SU-DHL-6 (cell line): ENCODE data around the gene SELENOO.

Experiments used
- H2AFZ ChIP-seq: fragments of 200-600 bp; sonication (generic); 2 replicates; pipeline ENCODE4 v1.6.1; 2014; ENCODE audit warnings: low read depth, mild to moderate bottlenecking, moderate library complexity, mixed read lengths, antibody characterized with exemption, low read length; ENCODE audit not compliant: severe bottlenecking
- H3F3A ChIP-seq: fragments of 200-600 bp; shearing (Covaris generic); 2 replicates; pipeline ENCODE4 v1.6.0; 2016; ENCODE audit warnings: antibody characterized with exemption, mild to moderate bottlenecking; ENCODE audit not compliant: insufficient read depth
- H3K27ac ChIP-seq: fragments of 200-600 bp; sonication (generic); 2 replicates; pipeline ENCODE4 v1.5.1; 2016; ENCODE audit warnings: low read depth, mild to moderate bottlenecking, low read length, moderate library complexity, mixed read lengths
- H3K27me3 ChIP-seq: fragments of 200-600 bp; sonication (generic), shearing (Covaris generic); 2 replicates; pipeline ENCODE4 v1.6.0; 2014; ENCODE audit warnings: mild to moderate bottlenecking, low read length
- H3K36me3 ChIP-seq: fragments of 200-600 bp; sonication (generic); 2 replicates; pipeline ENCODE4 v1.6.1; 2014; ENCODE audit warnings: mild to moderate bottlenecking, low read length, mixed read lengths
- H3K4me2 ChIP-seq: fragments of 300-600, 200-600 bp; shearing (Covaris generic), sonication (generic); 2 replicates; pipeline ENCODE4 v1.6.0; 2014; ENCODE audit warnings: low read length, low read depth, mild to moderate bottlenecking; ENCODE audit not compliant: poor library complexity, severe bottlenecking
- H3K4me3 ChIP-seq: fragments of 200-600 bp; sonication (generic); 2 replicates; pipeline ENCODE4 v1.5.1; 2014; ENCODE audit warnings: antibody characterized with exemption, low read length, mild to moderate bottlenecking, mixed read lengths; ENCODE audit not compliant: insufficient read depth, poor library complexity, severe bottlenecking
- H3K79me2 ChIP-seq: fragments of 200-600 bp; sonication (generic); 2 replicates; pipeline ENCODE4 v1.6.1; 2014; ENCODE audit warnings: mild to moderate bottlenecking, low read length, moderate library complexity; ENCODE audit not compliant: insufficient read depth
- H3K9ac ChIP-seq: fragments of 200-600 bp; sonication (generic); 2 replicates; pipeline ENCODE4 v1.7.0; 2014; ENCODE audit warnings: mild to moderate bottlenecking, low read length
- H3K9me2 ChIP-seq: fragments of 200-600 bp; sonication (generic); replicated peaks from 2 replicates; pipeline ENCODE4 v1.6.1; 2014; ENCODE audit warnings: low read length; ENCODE audit not compliant: insufficient read depth
- H3K9me3 ChIP-seq: fragments of 200-600 bp; sonication (generic); 2 replicates; pipeline ENCODE4 v1.6.1; 2014; ENCODE audit warnings: low read length, mixed read lengths; ENCODE audit not compliant: insufficient read depth
- H4K20me1 ChIP-seq: fragments of 200-600 bp; sonication (generic); 2 replicates; pipeline ENCODE4 v1.6.1; 2014; ENCODE audit warnings: low read depth, mild to moderate bottlenecking, antibody characterized with exemption, low read length, moderate library complexity, mixed read lengths
- EZH2phosphoT487 ChIP-seq: fragments of 200-600 bp; sonication (generic), shearing (Covaris generic); conservative IDR thresholded peaks from 2 replicates; pipeline ENCODE4 v1.6.1; 2018; ENCODE audit warnings: mild to moderate bottlenecking, antibody characterized with exemption, low read length, moderate library complexity, mixed read lengths
- TF ChIP-seq, protein P1 (sequence below): fragments of 200-600 bp; sonication (generic); IDR thresholded peaks from one replicate; pipeline ENCODE4 v1.5.1; 2017; ENCODE audit warnings: antibody characterized with exemption, mild to moderate bottlenecking, low read length, moderate library complexity; ENCODE audit not compliant: insufficient read depth, poor library complexity, severe bottlenecking

The SELENOO gene

DNA sequence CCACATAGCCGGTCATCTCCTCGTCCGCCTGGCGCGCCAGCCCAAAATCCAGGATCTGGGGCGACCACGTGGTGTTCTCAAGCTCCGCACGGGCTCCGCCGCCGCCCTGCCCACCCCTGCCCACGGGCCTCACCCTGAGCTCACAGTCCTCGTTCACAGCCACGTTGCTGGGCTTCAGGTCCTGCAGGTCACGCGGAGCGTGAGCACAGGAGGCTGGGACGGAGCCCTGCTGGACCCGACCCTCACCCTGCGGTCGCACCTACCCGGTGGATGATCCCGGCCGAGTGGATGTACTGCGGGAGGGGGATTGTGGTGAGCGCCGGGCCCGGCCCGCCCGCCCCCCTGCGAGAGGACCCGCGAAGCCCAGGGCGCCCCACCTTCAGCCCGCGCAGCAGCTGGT, 66.2 kb downstream of the SELENOO start:
- Histone ChIP-seq H3F3A (no peaks in the 10 kb centered on the region), H3K27me3 (no peaks in the 10 kb centered on the region), H3K9ac (no peak overlapping the region), H2AFZ (no peak overlapping the region), H3K9me3 (no peaks in the 10 kb centered on the region), H3K4me3 (no peak overlapping the region), H3K79me2 (no peaks in the 10 kb centered on the region), H3K4me2 (no peak overlapping the region), H3K36me3 (no peaks in the 10 kb centered on the region), H4K20me1 (no peaks in the 10 kb centered on the region), H3K27ac (no peak overlapping the region), H3K9me2 (no peaks in the 10 kb centered on the region)
- no peak for TF ChIP-seq EZH2phosphoT487
- TF ChIP-seq, protein P1, sequence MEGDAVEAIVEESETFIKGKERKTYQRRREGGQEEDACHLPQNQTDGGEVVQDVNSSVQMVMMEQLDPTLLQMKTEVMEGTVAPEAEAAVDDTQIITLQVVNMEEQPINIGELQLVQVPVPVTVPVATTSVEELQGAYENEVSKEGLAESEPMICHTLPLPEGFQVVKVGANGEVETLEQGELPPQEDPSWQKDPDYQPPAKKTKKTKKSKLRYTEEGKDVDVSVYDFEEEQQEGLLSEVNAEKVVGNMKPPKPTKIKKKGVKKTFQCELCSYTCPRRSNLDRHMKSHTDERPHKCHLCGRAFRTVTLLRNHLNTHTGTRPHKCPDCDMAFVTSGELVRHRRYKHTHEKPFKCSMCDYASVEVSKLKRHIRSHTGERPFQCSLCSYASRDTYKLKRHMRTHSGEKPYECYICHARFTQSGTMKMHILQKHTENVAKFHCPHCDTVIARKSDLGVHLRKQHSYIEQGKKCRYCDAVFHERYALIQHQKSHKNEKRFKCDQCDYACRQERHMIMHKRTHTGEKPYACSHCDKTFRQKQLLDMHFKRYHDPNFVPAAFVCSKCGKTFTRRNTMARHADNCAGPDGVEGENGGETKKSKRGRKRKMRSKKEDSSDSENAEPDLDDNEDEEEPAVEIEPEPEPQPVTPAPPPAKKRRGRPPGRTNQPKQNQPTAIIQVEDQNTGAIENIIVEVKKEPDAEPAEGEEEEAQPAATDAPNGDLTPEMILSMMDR, result no peak
